Activated CD8-positive, alpha-beta memory T cell treated with anti-CD3 and anti-CD28 coated beads for 4 hours (primary cell): Measurements from ENCODE around the gene SEMA4A.
"Not testable (repeated sequence)": the region's sequence is repeated elsewhere in the genome, so short reads cannot be mapped to it uniquely, and the experiment has no call there.

Source experiments
- DNase-seq, 2 donors: peaks; one replicate each; pipeline ENCODE4 v3.0.0-alpha.2; 2020; ENCODE audit warnings: low read depth in 2 of 2

Gene SEMA4A

GRCh38 chr1:156160000-156160742 is 6.8 kb downstream of the SEMA4A start:
- DNase-seq, result no peak

- peak; percentile 40 to 49 for DNase-seq
These were observed 7.4 kb downstream of the SEMA4A start for GRCh38 chr1:156160743-156161171.

- no peak for DNase-seq
These were observed 9.1 kb downstream of the SEMA4A start for GRCh38 chr1:156162430-156163037.

GRCh38 chr1:156163712-156164111 is 10.3 kb downstream of the SEMA4A start:
- no peak for DNase-seq

- DNase-seq, result no peak
These were observed 10.9 kb downstream of the SEMA4A start for GRCh38 chr1:156164125-156164831.

- no peak for DNase-seq
These were observed 11.7 kb downstream of the SEMA4A start for GRCh38 chr1:156165083-156165482.

- DNase-seq, result no peak
These were observed 14.2 kb downstream of the SEMA4A start for GRCh38 chr1:156167536-156167935.

GRCh38 chr1:156172696-156173470 is 19.5 kb downstream of the SEMA4A start:
- DNase-seq, result no peak

GRCh38 chr1:156176610-156177210 is 23.3 kb downstream of the SEMA4A start:
- DNase-seq, result no peak

- DNase-seq, result no peak
These were observed 24.7 kb downstream of the SEMA4A start for GRCh38 chr1:156177919-156178654.

- no peak for DNase-seq
These were observed 27.1 kb downstream of the SEMA4A start for GRCh38 chr1:156180471-156180870.

GRCh38 chr1:156181391-156181924 is 28.1 kb downstream of the SEMA4A start:
- not testable (repeated sequence) for DNase-seq

GRCh38 chr1:156182010-156182779 is 28.8 kb downstream of the SEMA4A start:
- DNase-seq, result not testable (repeated sequence)

GRCh38 chr1:156186347-156187177 is 33.2 kb downstream of the SEMA4A start:
- not testable (repeated sequence) for DNase-seq

- not testable (repeated sequence) for DNase-seq
These were observed 36.9 kb downstream of the SEMA4A start for GRCh38 chr1:156190265-156190664.

GRCh38 chr1:156191292-156191964 is 38.0 kb downstream of the SEMA4A start:
- DNase-seq, result no peak

GRCh38 chr1:156193208-156193487 is 39.8 kb downstream of the SEMA4A start:
- DNase-seq, result no peak

GRCh38 chr1:156193488-156194299 is 40.3 kb downstream of the SEMA4A start, which contains the start of gene SLC25A44:
SLC25A44 (plus strand) TSS chr1:156194104; CDS start chr1:156199848, 5,744 bp downstream.
- DNase-seq, result peak; percentile 93 to 94
